ENCODE measurements around the gene SYNPR. TPM values are rescaled to one million over a fixed set of nuclear protein-coding genes. Genes with fewer than 3 reads are reported as not detected.

Gene SYNPR
- total RNA-seq, 1 experiment from 2014 or later: 0.17 TPM

GRCh38 chr3:63661242-63661641 lies 383.1 kb downstream of the SYNPR start:
- 100% methylated on average over 1 of the region's 1 CpG for WGBS (ENCODE audit: extremely low coverage, insufficient read length, low lambda C conversion rate)
- H3K27me3 Mint-ChIP-seq (ENCODE audit: low read depth): no peaks in the 10 kb centered on the region; the same call in 1 of the 2 replicates

More at GRCh38 chr3:63661242-63661641, 383.1 kb downstream of the SYNPR start:
- no peak overlapping the region for H3K4ac ChIP-seq (ENCODE audit: low read depth, low read length)
- Mint-ChIP-seq H3K4me3 (no peak overlapping the region), H3K27ac (no peak overlapping the region), H3K9me3 (no peaks in the 10 kb centered on the region), H3K36me3 (ENCODE audit: insufficient read depth in 1 of 3, low read depth in 3 of 3) (no peaks in the 10 kb centered on the region), H3K4me1 (peaks cover 5 to 11% of the 10 kb centered on the region in 2 experiments; a peak in 3 of 4 replicates)
- TF ChIP-seq CTCF (conservative IDR thresholded peaks at IDR 0.05): peak; percentile 52; the same call in 2 of the 3 replicates
- H2AK5ac ChIP-seq (ENCODE audit: insufficient read length, low read length): no peak overlapping the region
- no peak overlapping the region for H2BK12ac ChIP-seq (ENCODE audit: insufficient read length, low read depth, low read length)
- no peak overlapping the region for H3K9ac ChIP-seq (ENCODE audit: extremely low read depth, insufficient read length, low read length)
- H3K27me3 ChIP-seq (ENCODE audit: insufficient read depth, low read length): no peaks in the 10 kb centered on the region
- H4K5ac ChIP-seq (ENCODE audit: insufficient read length, low read depth, low read length): no peak overlapping the region
- H4K20me1 ChIP-seq (ENCODE audit: control insufficient read depth, insufficient read depth, insufficient read length): no peaks in the 10 kb centered on the region
- H3K4me1 ChIP-seq (ENCODE audit: insufficient read depth, low read length): no peaks in the 10 kb centered on the region; the same call in 1 of the 2 replicates
- no peak overlapping the region for H3K23ac ChIP-seq (ENCODE audit: insufficient read length, low read depth, low read length)
- no peak overlapping the region for H2BK15ac ChIP-seq (ENCODE audit: low read depth, low read length)
- no peak for DNase-seq
- H3T11ph ChIP-seq (ENCODE audit: low read length): no peak overlapping the region
- no peak overlapping the region for H2BK120ac ChIP-seq (ENCODE audit: low read depth, low read length, poor library complexity, severe bottlenecking)
- no peak overlapping the region for H2BK5ac ChIP-seq (ENCODE audit: insufficient read length, low read length)
- H2AFZ ChIP-seq (ENCODE audit: low read length): no peak overlapping the region
- H3K56ac ChIP-seq (ENCODE audit: insufficient read length, low read depth, low read length): no peak overlapping the region
- no peaks in the 10 kb centered on the region for H3K79me2 ChIP-seq (ENCODE audit: insufficient read depth, low read length)
- H4K91ac ChIP-seq (ENCODE audit: insufficient read length, low read depth, low read length): no peak overlapping the region
- no peaks in the 10 kb centered on the region for H3K23me2 ChIP-seq (ENCODE audit: insufficient read length, low read depth, low read length, poor library complexity, severe bottlenecking)
- H3K4me2 ChIP-seq (ENCODE audit: insufficient read depth, insufficient read length, low read length): no peak overlapping the region
- H3K9me3 ChIP-seq (ENCODE audit: control insufficient read depth, low read depth, low read length): no peaks in the 10 kb centered on the region
- no peak overlapping the region for H3K18ac ChIP-seq (ENCODE audit: insufficient read length, low read depth, low read length)
- H3K27ac ChIP-seq (ENCODE audit: insufficient read length, low read depth, low read length): no peak overlapping the region
- H3K79me1 ChIP-seq (ENCODE audit: insufficient read depth, low read depth, low read length, poor library complexity, severe bottlenecking): no peaks in the 10 kb centered on the region
- no peak overlapping the region for H4K8ac ChIP-seq (replicated peaks; ENCODE audit: insufficient read length, low read depth, low read length)
- no peak overlapping the region for H3K14ac ChIP-seq (ENCODE audit: insufficient read depth, low read length)
- H2BK20ac ChIP-seq (ENCODE audit: low read depth, low read length, poor library complexity, severe bottlenecking): no peak overlapping the region

Measured in H9 (cell line).